HL-60 (cell line): ENCODE results near the gene LETM1.

Experiments
- DNase-seq, 2 experiments: peaks; one replicate each; pipeline ENCODE4 v3.0.0-alpha.2; 2010 to 2020; ENCODE audit warnings: low read depth in 1 of 2, low spot score in 1 of 2
- H3K27ac ChIP-seq: fragments of 250-450 bp; sonication (Bioruptor Pico); replicated peaks from 2 replicates; pipeline ENCODE4 v1.5.1; 2020; ENCODE audit warnings: mild to moderate bottlenecking, moderate library complexity
- H3K27me3 ChIP-seq: fragments of 250-450 bp; sonication (Bioruptor Pico); 2 replicates; pipeline ENCODE4 v1.5.1; 2021; ENCODE audit warnings: mild to moderate bottlenecking, moderate library complexity; ENCODE audit not compliant: insufficient read depth, poor library complexity, severe bottlenecking
- H3K4me3 ChIP-seq: replicated peaks from 2 replicates; pipeline ENCODE4 v1.5.1; 2011; ENCODE audit warnings: mild to moderate bottlenecking, control low read depth, low read length; ENCODE audit not compliant: insufficient read depth
- CTCF ChIP-seq: IDR thresholded peaks from one replicate; pipeline ENCODE4 v1.5.1; 2011; ENCODE audit warnings: low read length, control low read depth, inconsistent platforms; ENCODE audit not compliant: insufficient read depth
- GABPA ChIP-seq: IDR thresholded peaks from 2 replicates; pipeline ENCODE4 v1.6.1; 2012; ENCODE audit warnings: low read depth
- POLR2AphosphoS5 ChIP-seq: IDR thresholded peaks from 2 replicates; pipeline ENCODE4 v1.6.1; 2012; ENCODE audit warnings: low read depth
- REST ChIP-seq: IDR thresholded peaks from 2 replicates; pipeline ENCODE4 v1.6.1; 2012; ENCODE audit warnings: low read depth; ENCODE audit not compliant: insufficient replicate concordance
- SPI1 ChIP-seq: IDR thresholded peaks from 2 replicates; pipeline ENCODE4 v1.6.1; 2012; ENCODE audit warnings: low read depth, mild to moderate bottlenecking, borderline replicate concordance

LETM1 gene

GRCh38 chr4:1874201-1874600 is 18.2 kb upstream of the LETM1 start:
- H3K4me3 ChIP-seq = no peak overlapping the region
- H3K27me3 ChIP-seq = no peaks in the 10 kb centered on the region
- TF ChIP-seq POLR2AphosphoS5 (no peak), SPI1 (no peak), CTCF (no peak)
- DNase-seq = no peak
- no peak overlapping the region for H3K27ac ChIP-seq

GRCh38 chr4:1873776-1874175 is 17.8 kb upstream of the LETM1 start:
- no peak overlapping the region for H3K27ac ChIP-seq
- DNase-seq = no peak
- no peak for TF ChIP-seq GABPA
- no peak for TF ChIP-seq CTCF
- TF ChIP-seq POLR2AphosphoS5 = no peak
- no peak for TF ChIP-seq SPI1
- no peak for TF ChIP-seq REST
- H3K4me3 ChIP-seq = no peak overlapping the region
- no peaks in the 10 kb centered on the region for H3K27me3 ChIP-seq

GRCh38 chr4:1873291-1873690 is 17.3 kb upstream of the LETM1 start:
- Histone ChIP-seq H3K27me3 (no peaks in the 10 kb centered on the region), H3K27ac (no peak overlapping the region), H3K4me3 (no peak overlapping the region; the same call in 1 of the 2 replicates)
- TF ChIP-seq GABPA (no peak), POLR2AphosphoS5 (no peak), REST (no peak), SPI1 (no peak), CTCF (no peak)
- no peak for DNase-seq

GRCh38 chr4:1872870-1873269 is 16.9 kb upstream of the LETM1 start:
- Histone ChIP-seq H3K27me3 (no peaks in the 10 kb centered on the region), H3K4me3 (peak overlapping the region; percentile 65), H3K27ac (peak overlapping the region; percentile 54; the same call in 1 of the 2 replicates)
- no peak for DNase-seq
- TF ChIP-seq GABPA = no peak
- no peak for TF ChIP-seq CTCF
- no peak for TF ChIP-seq SPI1
- TF ChIP-seq POLR2AphosphoS5 = no peak
- TF ChIP-seq REST = no peak
